Raji (cell line): Measurements from ENCODE around the gene RAD23A.

Experiments used
- POLR2A ChIP-seq: IDR thresholded peaks from 2 replicates; pipeline ENCODE4 v1.6.1; 2011; ENCODE audit warnings: low read depth, low read length, control low read depth; ENCODE audit not compliant: insufficient read depth

Gene RAD23A

GRCh38 chr19:12947702-12948611 is 2.3 kb downstream of the RAD23A start:
- TF ChIP-seq POLR2A, result no peak

- no peak for TF ChIP-seq POLR2A
Observed at GRCh38 chr19:12948612-12949362, 3.1 kb downstream of the RAD23A start.

GRCh38 chr19:12949363-12950283 is 4.0 kb downstream of the RAD23A start:
- TF ChIP-seq POLR2A, result no peak

- TF ChIP-seq POLR2A, result no peak
Observed at GRCh38 chr19:12952488-12953137, 7.0 kb downstream of the RAD23A start.

- TF ChIP-seq POLR2A, result no peak
Observed at GRCh38 chr19:12953138-12953798, 7.6 kb downstream of the RAD23A start.

- no peak for TF ChIP-seq POLR2A
Observed at GRCh38 chr19:12953799-12954611, 8.3 kb downstream of the RAD23A start.

GRCh38 chr19:12954612-12954962 is 8.9 kb downstream of the RAD23A start:
- no peak for TF ChIP-seq POLR2A

GRCh38 chr19:12955996-12956395 is 10.3 kb downstream of the RAD23A start:
- no peak for TF ChIP-seq POLR2A

- TF ChIP-seq POLR2A, result peak; percentile 93
Observed at GRCh38 chr19:12956446-12957388, 11.1 kb downstream of the RAD23A start, which contains the start of gene GADD45GIP1. TSS of gene GADD45GIP1 (minus strand) at chr19:12957223. CDS start at chr19:12957212, 11 bp downstream.

- TF ChIP-seq POLR2A, result no peak
Observed at GRCh38 chr19:12959481-12959880, 13.8 kb downstream of the RAD23A start.

GRCh38 chr19:12965017-12965811 is 19.6 kb downstream of the RAD23A start:
- TF ChIP-seq POLR2A, result peak; percentile 46

GRCh38 chr19:12965812-12966135 is 20.1 kb downstream of the RAD23A start:
- no peak for TF ChIP-seq POLR2A

- no peak for TF ChIP-seq POLR2A
Observed at GRCh38 chr19:12967907-12968306, 22.2 kb downstream of the RAD23A start.
